ENCODE data around the gene CDC42BPA. TPM values are rescaled to one million over a fixed set of nuclear protein-coding genes. Genes with fewer than 3 reads are reported as not detected.

CDC42BPA gene
- total RNA-seq, 2 donors from 2014 or later = 30.0 to 34.3 TPM

- Histone ChIP-seq H3K9me3 (ENCODE audit: control insufficient read depth, low read length) (peaks cover 4% of the 10 kb centered on the region), H3K27ac (ENCODE audit: low read depth, low read length) (no peak overlapping the region), H3K27me3 (ENCODE audit: control insufficient read depth, insufficient read depth, low read length, poor library complexity, severe bottlenecking) (no peaks in the 10 kb centered on the region), H3K4me3 (ENCODE audit: low read length) (no peak overlapping the region), H3K9ac (ENCODE audit: extremely low read depth, low read length, poor library complexity, severe bottlenecking) (no peak overlapping the region), H3K4me1 (ENCODE audit: control insufficient read depth, insufficient read depth, low read length) (no peaks in the 10 kb centered on the region), H3K36me3 (ENCODE audit: control insufficient read depth, insufficient read depth, low read length) (no peaks in the 10 kb centered on the region)
- H3K4me1 Mint-ChIP-seq = peaks cover 13% of the 10 kb centered on the region
- H3K27ac Mint-ChIP-seq = no peak overlapping the region
- H3K4me3 Mint-ChIP-seq = no peak overlapping the region
- H3K36me3 Mint-ChIP-seq (ENCODE audit: low read depth) = peaks cover 4% of the 10 kb centered on the region
- TF ChIP-seq CTCF (conservative IDR thresholded peaks at IDR 0.05) = no peak
- whole genome bisulfite sequencing, 2 experiments (ENCODE audit: insufficient coverage in 1 of 2, insufficient read length in 1 of 2) = 91% methylated on average over 4 of the region's 4 CpGs; no CpG with 5 or more reads in 1 of the 2 experiments
- no peaks in the 10 kb centered on the region for H3K9me3 Mint-ChIP-seq
- DNase-seq = no peak
- H3K27me3 Mint-ChIP-seq (ENCODE audit: insufficient read depth) = no peaks in the 10 kb centered on the region
Observed at GRCh38 chr1:227299688-227300087, 18.6 kb downstream of the CDC42BPA start.

- Mint-ChIP-seq H3K4me3 (no peak overlapping the region), H3K9me3 (no peaks in the 10 kb centered on the region), H3K36me3 (ENCODE audit: low read depth) (peaks cover 4% of the 10 kb centered on the region), H3K27me3 (ENCODE audit: insufficient read depth) (no peaks in the 10 kb centered on the region), H3K4me1 (peaks cover 13% of the 10 kb centered on the region), H3K27ac (no peak overlapping the region)
- Histone ChIP-seq H3K27me3 (ENCODE audit: control insufficient read depth, insufficient read depth, low read length, poor library complexity, severe bottlenecking) (no peaks in the 10 kb centered on the region), H3K27ac (ENCODE audit: low read depth, low read length) (no peak overlapping the region), H3K4me3 (ENCODE audit: low read length) (no peak overlapping the region), H3K9me3 (ENCODE audit: control insufficient read depth, low read length) (peaks cover 4% of the 10 kb centered on the region), H3K9ac (ENCODE audit: extremely low read depth, low read length, poor library complexity, severe bottlenecking) (no peak overlapping the region), H3K36me3 (ENCODE audit: control insufficient read depth, insufficient read depth, low read length) (no peaks in the 10 kb centered on the region), H3K4me1 (ENCODE audit: control insufficient read depth, insufficient read depth, low read length) (no peaks in the 10 kb centered on the region)
- no peak for TF ChIP-seq CTCF (conservative IDR thresholded peaks at IDR 0.05)
- no peak for DNase-seq
Observed at GRCh38 chr1:227299241-227299627, 19.1 kb downstream of the CDC42BPA start.

GRCh38 chr1:227298512-227299240 is 19.6 kb downstream of the CDC42BPA start:
- H3K4me1 ChIP-seq (ENCODE audit: control insufficient read depth, insufficient read depth, low read length) = no peaks in the 10 kb centered on the region
- no peak for TF ChIP-seq CTCF (conservative IDR thresholded peaks at IDR 0.05)
- peaks cover 4% of the 10 kb centered on the region for H3K9me3 ChIP-seq (ENCODE audit: control insufficient read depth, low read length)
- no peak overlapping the region for H3K4me3 ChIP-seq (ENCODE audit: low read length)
- H3K27me3 ChIP-seq (ENCODE audit: control insufficient read depth, insufficient read depth, low read length, poor library complexity, severe bottlenecking) = no peaks in the 10 kb centered on the region
- no peaks in the 10 kb centered on the region for H3K9me3 Mint-ChIP-seq
- peaks cover 13% of the 10 kb centered on the region for H3K4me1 Mint-ChIP-seq
- H3K27ac Mint-ChIP-seq = no peak overlapping the region
- H3K27me3 Mint-ChIP-seq (ENCODE audit: insufficient read depth) = no peaks in the 10 kb centered on the region
- no peak overlapping the region for H3K27ac ChIP-seq (ENCODE audit: low read depth, low read length)
- H3K36me3 Mint-ChIP-seq (ENCODE audit: low read depth) = peaks cover 4% of the 10 kb centered on the region
- H3K9ac ChIP-seq (ENCODE audit: extremely low read depth, low read length, poor library complexity, severe bottlenecking) = no peak overlapping the region
- whole genome bisulfite sequencing, 2 experiments (ENCODE audit: insufficient coverage in 1 of 2, insufficient read length in 1 of 2) = 99 to 100% methylated on average over 1 to 3 of the region's 3 CpGs
- H3K4me3 Mint-ChIP-seq = no peak overlapping the region
- no peak for DNase-seq
- H3K36me3 ChIP-seq (ENCODE audit: control insufficient read depth, insufficient read depth, low read length) = no peaks in the 10 kb centered on the region
